ENCODE results near the gene ZFYVE16.

Gene ZFYVE16

GRCh38 chr5:80406980-80407734 is 707 bp upstream of the ZFYVE16 start (continued):
- TF ChIP-seq ZNF488 (tag by site-specific recombination; IDR thresholded peaks at IDR 0.05), result no peak
- TF ChIP-seq ZNF600 (tag by site-specific recombination; IDR thresholded peaks at IDR 0.05), result no peak; the same call in 1 of the 2 replicates
- no peak for TF ChIP-seq ZNF510 (tag by site-specific recombination; IDR thresholded peaks at IDR 0.05; ENCODE audit: insufficient replicate concordance)
- TF ChIP-seq ZBTB17 (tag by site-specific recombination; IDR thresholded peaks at IDR 0.05), result no peak
- TF ChIP-seq SP3 (tag by site-specific recombination; IDR thresholded peaks at IDR 0.05), result no peak
- no peak for TF ChIP-seq ZNF747 (tag by site-specific recombination; IDR thresholded peaks at IDR 0.05)
- TF ChIP-seq ZNF416 (tag by site-specific recombination; IDR thresholded peaks at IDR 0.05), result no peak
- no peak for TF ChIP-seq ZNF548 (tag by site-specific recombination; IDR thresholded peaks at IDR 0.05)
- TF ChIP-seq ZNF18 (tag by site-specific recombination; IDR thresholded peaks at IDR 0.05), result no peak
- no peak for TF ChIP-seq ZNF664 (tag by site-specific recombination; IDR thresholded peaks at IDR 0.05)
- no peak for TF ChIP-seq ZFHX2 (tag by site-specific recombination; conservative IDR thresholded peaks at IDR 0.05)
- TF ChIP-seq ZNF555 (tag by site-specific recombination; conservative IDR thresholded peaks at IDR 0.05), result no peak
- peak; percentile 90 for TF ChIP-seq ZNF398 (tag by site-specific recombination; IDR thresholded peaks at IDR 0.05)
- 0 out of 2 replicates have a peak, but pooled peaks have one; percentile 35 for TF ChIP-seq ZNF639 (tag by site-specific recombination; IDR thresholded peaks at IDR 0.05)
- TF ChIP-seq ZNF660 (tag by site-specific recombination; IDR thresholded peaks at IDR 0.05), result peak; percentile 84; the same call in 1 of the 2 replicates
- TF ChIP-seq PATZ1 (tag by site-specific recombination; IDR thresholded peaks at IDR 0.05), result no peak
- TF ChIP-seq ZNF138 (tag by site-specific recombination; IDR thresholded peaks at IDR 0.05; ENCODE audit: borderline replicate concordance), result no peak
- TF ChIP-seq ZNF354C (tag by site-specific recombination; IDR thresholded peaks at IDR 0.05; ENCODE audit: borderline replicate concordance, low read depth), result no peak
- no peak for TF ChIP-seq ZNF501 (tag by site-specific recombination; IDR thresholded peaks at IDR 0.05)
- TF ChIP-seq ZNF514 (tag by site-specific recombination; IDR thresholded peaks at IDR 0.05), result no peak
- TF ChIP-seq ZNF76 (tag by site-specific recombination; IDR thresholded peaks at IDR 0.05; ENCODE audit: borderline replicate concordance, low read depth), result no peak
- TF ChIP-seq ZNF362 (tag by site-specific recombination; IDR thresholded peaks at IDR 0.05), result 0 out of 2 replicates have a peak, but pooled peaks have one; percentile 11
- TF ChIP-seq ZNF239 (tag by site-specific recombination; IDR thresholded peaks at IDR 0.05), result no peak
- TF ChIP-seq GLI4 (tag by site-specific recombination; IDR thresholded peaks at IDR 0.05), result 0 out of 2 replicates have a peak, but pooled peaks have one; percentile 25
- no peak for TF ChIP-seq ZNF658 (tag by site-specific recombination; IDR thresholded peaks at IDR 0.05)
- no peak for TF ChIP-seq KLF16 (tag by site-specific recombination; IDR thresholded peaks at IDR 0.05)
- no peak for TF ChIP-seq ZNF433 (tag by site-specific recombination; IDR thresholded peaks at IDR 0.05; ENCODE audit: low read depth)
- TF ChIP-seq GLIS1 (tag by site-specific recombination; IDR thresholded peaks at IDR 0.05), result no peak
- TF ChIP-seq MEIS1 (CRISPR knock-in tag; IDR thresholded peaks at IDR 0.05; ENCODE audit: borderline replicate concordance), result no peak
- TF ChIP-seq TRIM28 (IDR thresholded peaks at IDR 0.05; ENCODE audit: borderline replicate concordance, low read length), result no peak
- TF ChIP-seq ZNF2 (tag by site-specific recombination; IDR thresholded peaks at IDR 0.05), result no peak
- TF ChIP-seq TCF7L2 (IDR thresholded peaks at IDR 0.05; ENCODE audit: borderline replicate concordance, low read depth, low read length), result no peak

All from HEK293 (cell line).